IPS-NIHi7 (cell line): ENCODE results near the gene AP5S1.
A peak's percentile ranks its signal among the peaks of the same experiment; 100 is the strongest.
"Not testable (repeated sequence)": the region's sequence is repeated elsewhere in the genome, so short reads cannot be mapped to it uniquely, and the experiment has no call there.

Experiments used
- DNase-seq: peaks from one replicate; pipeline ENCODE4 v3.0.0; 2012; ENCODE audit warnings: mixed read lengths; ENCODE audit errors: extremely low spot score

The AP5S1 gene

GRCh38 chr20:3820048-3820900, at the start of gene AP5S1:
TSS of gene AP5S1 (plus strand) at chr20:3820547. CDS start at chr20:3822118, 1,571 bp downstream.
- DNase-seq = peak; percentile 91

GRCh38 chr20:3771552-3772058, 48.7 kb upstream of the AP5S1 start:
- no peak for DNase-seq

- DNase-seq = no peak
These were observed 44.8 kb upstream of the AP5S1 start for GRCh38 chr20:3775457-3776108.

- no peak for DNase-seq
These were observed 43.0 kb upstream of the AP5S1 start for GRCh38 chr20:3777381-3777715.

GRCh38 chr20:3777716-3778629, 42.4 kb upstream of the AP5S1 start:
- DNase-seq = peak; percentile 72

GRCh38 chr20:3778976-3779375, 41.4 kb upstream of the AP5S1 start:
- no peak for DNase-seq

GRCh38 chr20:3781153-3781910, 39.0 kb upstream of the AP5S1 start, which contains the start of gene SPEF1:
TSS of gene SPEF1 (minus strand) at chr20:3781448. CDS start at chr20:3781287, 161 bp downstream.
- peak; percentile 93 for DNase-seq

- no peak for DNase-seq
These were observed 37.8 kb upstream of the AP5S1 start for GRCh38 chr20:3782597-3782996.

GRCh38 chr20:3783068-3783489, 37.3 kb upstream of the AP5S1 start:
- no peak for DNase-seq

GRCh38 chr20:3783511-3784195, 36.7 kb upstream of the AP5S1 start:
- no peak for DNase-seq

- DNase-seq = no peak
These were observed 36.0 kb upstream of the AP5S1 start for GRCh38 chr20:3784216-3784853.

GRCh38 chr20:3784863-3785239, 35.5 kb upstream of the AP5S1 start:
- no peak for DNase-seq

GRCh38 chr20:3785240-3786125, 34.9 kb upstream of the AP5S1 start:
- no peak for DNase-seq

- no peak for DNase-seq
These were observed 34.2 kb upstream of the AP5S1 start for GRCh38 chr20:3786126-3786484.

- peak; percentile 90 for DNase-seq
These were observed 33.6 kb upstream of the AP5S1 start, which contains the start of gene CENPB for GRCh38 chr20:3786665-3787323. TSS of gene CENPB (minus strand) at chr20:3786740. CDS start at chr20:3786483, 257 bp downstream.

GRCh38 chr20:3787324-3788014, 32.9 kb upstream of the AP5S1 start:
- no peak for DNase-seq

- DNase-seq = no peak
These were observed 31.6 kb upstream of the AP5S1 start for GRCh38 chr20:3788685-3789155.

- not testable (repeated sequence) for DNase-seq
These were observed 31.1 kb upstream of the AP5S1 start for GRCh38 chr20:3789201-3789600.
